ENCODE measurements around the gene SNRK.

Gene SNRK

DNA sequence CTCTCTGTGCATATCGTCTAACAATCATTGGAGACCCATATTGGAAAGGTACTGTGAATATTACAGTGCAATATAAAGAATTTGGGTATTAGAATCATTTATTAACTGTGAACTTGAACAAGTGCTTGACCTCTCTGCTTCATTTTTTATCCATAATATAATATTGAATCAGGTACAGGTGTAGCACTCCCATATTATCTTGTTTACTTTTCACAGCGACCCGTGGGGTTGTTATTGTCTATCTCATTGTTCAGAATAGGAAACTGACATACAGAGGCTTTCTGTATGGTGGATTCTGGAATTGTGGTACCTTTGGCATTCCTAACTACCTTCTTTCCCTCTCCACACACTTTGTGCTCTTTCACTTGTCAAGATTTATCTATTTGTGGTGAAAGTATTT lies 17.8 kb downstream of the SNRK start:
- FAIRE-seq: no peak
- no peak for DNase-seq (ENCODE audit: insufficient read length, low spot score)

GRCh38 chr3:43307226-43307625 lies 20.9 kb downstream of the SNRK start:
- DNase-seq (ENCODE audit: insufficient read length, low spot score): no peak

DNA sequence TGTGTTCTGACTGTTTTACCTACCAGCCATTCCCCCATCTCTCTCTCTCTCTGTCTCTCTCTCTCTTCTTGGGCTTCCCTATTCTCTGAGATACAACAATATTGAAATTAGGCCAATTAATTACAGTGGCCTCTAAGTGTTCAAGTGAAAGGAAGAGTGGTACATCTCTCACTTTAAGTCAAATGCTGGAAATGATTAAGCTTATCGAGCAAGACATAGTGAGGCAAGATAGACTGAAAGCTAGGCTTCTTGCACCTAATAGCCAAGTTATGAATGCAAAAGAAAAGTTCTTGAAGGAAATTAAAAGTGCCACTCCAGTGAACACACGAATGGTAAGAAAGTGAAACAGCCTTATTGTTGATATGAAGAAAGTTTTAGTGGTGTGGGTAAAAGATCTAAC lies 21.3 kb downstream of the SNRK start:
- no peak for DNase-seq (ENCODE audit: insufficient read length, low spot score)
- no peak for FAIRE-seq

More at GRCh38 chr3:43307226-43307625, 20.9 kb downstream of the SNRK start:
- no peak for FAIRE-seq

GRCh38 chr3:43309372-43310305 lies 23.3 kb downstream of the SNRK start:
- no peak for FAIRE-seq
- DNase-seq (ENCODE audit: insufficient read length, low spot score): no peak

DNA sequence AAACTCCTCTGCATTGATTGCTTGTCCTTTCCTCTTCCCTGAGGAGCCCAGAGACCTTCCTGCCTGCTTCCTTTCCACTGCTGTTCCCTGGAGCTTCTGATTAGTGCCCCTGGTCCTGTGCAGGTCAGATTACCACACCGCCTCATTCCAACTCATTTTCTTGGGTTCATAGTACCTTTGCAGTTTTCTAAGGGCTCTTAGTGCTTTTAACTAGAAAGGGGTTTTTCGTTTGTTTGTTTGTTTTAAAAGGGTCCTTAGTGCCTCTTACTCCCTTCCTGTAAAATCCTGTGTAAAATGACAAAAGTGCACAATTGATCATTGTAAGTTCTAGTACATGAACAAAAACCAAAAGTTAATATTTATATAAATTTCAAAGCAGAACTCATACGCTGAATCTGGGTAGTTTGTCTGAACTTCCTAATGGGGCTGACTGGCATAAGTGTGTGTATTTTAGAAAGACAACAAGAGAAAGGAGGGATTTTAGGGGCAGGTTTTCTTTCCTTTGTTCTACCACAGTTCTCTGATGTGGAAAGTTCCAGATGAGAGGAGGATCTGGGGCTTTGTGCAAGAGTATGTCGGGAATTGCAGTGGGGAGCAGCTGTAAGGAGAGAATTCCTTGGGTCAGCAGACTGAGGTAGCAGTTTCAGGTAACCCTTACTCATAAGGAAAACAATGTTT lies 30.6 kb downstream of the SNRK start:
- FAIRE-seq: no peak
- DNase-seq (ENCODE audit: insufficient read length, low spot score): no peak

GRCh38 chr3:43317461-43318316 lies 31.3 kb downstream of the SNRK start:
- DNase-seq (ENCODE audit: insufficient read length, low spot score) (no peak), FAIRE-seq (no peak)

DNA sequence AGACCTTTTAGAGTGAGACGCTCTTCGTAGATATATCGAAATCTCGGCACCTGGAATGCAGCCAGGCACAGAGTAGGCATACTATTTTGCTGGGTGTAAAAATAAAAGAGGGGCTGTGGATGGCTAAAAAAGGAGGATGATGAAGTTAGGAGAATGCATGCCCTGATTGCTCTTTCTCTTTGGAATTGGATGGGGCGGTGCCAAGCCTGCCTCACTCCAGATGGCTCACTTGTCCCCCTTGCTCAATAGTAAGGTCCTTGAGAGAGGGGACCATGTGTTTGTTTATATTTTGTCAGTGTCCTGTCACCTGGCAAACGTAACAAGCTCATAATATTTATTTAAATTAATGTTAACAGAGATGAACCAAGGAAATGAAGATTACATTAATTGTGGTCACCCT lies 33.0 kb downstream of the SNRK start:
- DNase-seq (ENCODE audit: insufficient read length, low spot score) (no peak), FAIRE-seq (no peak)

GRCh38 chr3:43319794-43320193 lies 33.5 kb downstream of the SNRK start:
- FAIRE-seq (no peak), DNase-seq (ENCODE audit: insufficient read length, low spot score) (no peak)

DNA sequence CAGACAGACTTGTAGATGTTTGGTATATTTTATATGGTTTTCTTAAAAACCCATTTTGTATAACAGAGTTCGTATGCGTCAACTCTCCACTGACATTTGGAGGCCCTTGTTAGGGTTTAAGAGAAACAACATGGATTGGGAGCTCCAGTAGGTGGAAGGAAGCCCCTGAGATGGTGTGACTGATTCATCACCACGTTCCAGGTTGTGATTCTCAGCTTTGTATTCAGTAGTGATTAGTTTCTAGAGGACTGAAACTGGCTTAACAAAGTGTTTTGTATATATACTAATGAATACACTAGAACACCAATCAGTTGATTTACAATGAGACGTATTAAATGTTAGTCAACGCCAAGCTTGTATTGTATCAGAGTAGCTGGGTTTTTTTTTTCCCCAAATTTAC lies 33.9 kb downstream of the SNRK start:
- FAIRE-seq: no peak
- DNase-seq (ENCODE audit: insufficient read length, low spot score): no peak

GRCh38 chr3:43323541-43323940 lies 37.2 kb downstream of the SNRK start:
- FAIRE-seq (no peak), DNase-seq (ENCODE audit: insufficient read length, low spot score) (no peak)

GRCh38 chr3:43326891-43327581 lies 40.7 kb downstream of the SNRK start:
- FAIRE-seq (no peak), DNase-seq (ENCODE audit: insufficient read length, low spot score) (no peak)

GRCh38 chr3:43327582-43327979 lies 41.2 kb downstream of the SNRK start:
- no peak for FAIRE-seq
- no peak for DNase-seq (ENCODE audit: insufficient read length, low spot score)

DNA sequence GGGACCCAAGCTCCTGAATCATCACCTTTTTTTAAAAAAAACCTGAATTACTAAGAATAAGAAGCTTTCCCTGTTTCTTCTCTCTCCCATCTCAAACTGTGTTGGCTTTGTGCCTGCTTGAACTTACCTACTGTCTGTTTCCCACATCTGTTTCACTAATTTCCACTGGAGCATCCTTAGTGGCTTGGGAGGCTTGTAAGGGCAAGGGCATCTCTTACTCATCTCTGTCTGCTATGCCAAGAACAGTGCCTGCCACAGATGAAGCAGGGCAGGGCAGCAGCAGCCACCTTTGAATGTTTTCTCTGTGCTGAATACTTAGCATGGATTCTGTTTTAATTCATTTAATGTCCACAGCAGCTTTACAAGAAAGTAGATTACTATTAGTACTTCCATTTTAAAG lies 42.3 kb downstream of the SNRK start:
- DNase-seq (ENCODE audit: insufficient read length, low spot score): no peak
- FAIRE-seq: no peak

GRCh38 chr3:43330981-43331380 lies 44.6 kb downstream of the SNRK start:
- FAIRE-seq: no peak

DNA sequence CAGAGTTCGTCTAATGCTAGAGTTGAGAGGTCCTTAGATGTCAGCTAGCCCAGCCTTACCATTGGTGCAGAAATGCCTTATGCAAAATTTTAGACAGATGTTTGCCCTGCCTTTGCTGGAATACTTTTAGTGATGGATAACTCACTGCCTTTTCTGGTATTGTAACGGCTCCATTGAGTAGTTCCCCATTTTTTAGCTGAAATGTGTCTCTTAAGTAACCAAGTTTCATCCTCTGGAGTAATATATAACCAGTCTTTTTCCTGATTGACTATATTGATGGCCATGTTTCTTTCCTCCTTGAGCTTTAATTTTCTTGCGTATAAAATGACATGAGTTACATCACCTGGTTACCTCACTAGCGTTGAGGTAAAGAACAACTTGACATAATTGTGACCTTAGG lies 45.0 kb downstream of the SNRK start:
- FAIRE-seq: no peak
- DNase-seq (ENCODE audit: insufficient read length, low spot score): no peak

More at GRCh38 chr3:43330981-43331380, 44.6 kb downstream of the SNRK start:
- no peak for DNase-seq (ENCODE audit: insufficient read length, low spot score)

- DNase-seq (ENCODE audit: insufficient read length, low spot score) (no peak), FAIRE-seq (no peak)
Observed at GRCh38 chr3:43334976-43335375, 48.6 kb downstream of the SNRK start.

GRCh38 chr3:43335799-43336198 lies 49.5 kb downstream of the SNRK start:
- DNase-seq (ENCODE audit: insufficient read length, low spot score) (no peak), FAIRE-seq (no peak)

DNA sequence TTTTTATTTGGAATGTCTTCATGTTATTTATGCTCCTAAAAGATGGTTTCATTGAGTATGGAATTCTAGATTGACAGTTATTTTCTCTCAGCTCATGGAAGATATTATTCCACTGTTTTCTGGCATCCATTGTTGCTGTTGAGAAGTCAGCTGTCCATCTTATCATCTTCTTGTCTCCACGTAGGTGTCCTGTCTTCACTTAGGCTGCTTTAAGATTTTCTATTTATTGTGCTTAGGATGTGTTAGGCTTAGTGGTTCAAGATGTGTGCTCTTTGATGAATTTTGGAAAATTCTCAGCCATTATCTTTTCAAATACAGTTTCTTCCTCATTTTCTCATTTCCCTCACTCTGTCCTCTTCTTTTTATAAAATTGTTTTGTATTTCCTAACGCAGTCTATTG lies 52.0 kb downstream of the SNRK start:
- DNase-seq (ENCODE audit: insufficient read length, low spot score) (no peak), FAIRE-seq (no peak)

DNA sequence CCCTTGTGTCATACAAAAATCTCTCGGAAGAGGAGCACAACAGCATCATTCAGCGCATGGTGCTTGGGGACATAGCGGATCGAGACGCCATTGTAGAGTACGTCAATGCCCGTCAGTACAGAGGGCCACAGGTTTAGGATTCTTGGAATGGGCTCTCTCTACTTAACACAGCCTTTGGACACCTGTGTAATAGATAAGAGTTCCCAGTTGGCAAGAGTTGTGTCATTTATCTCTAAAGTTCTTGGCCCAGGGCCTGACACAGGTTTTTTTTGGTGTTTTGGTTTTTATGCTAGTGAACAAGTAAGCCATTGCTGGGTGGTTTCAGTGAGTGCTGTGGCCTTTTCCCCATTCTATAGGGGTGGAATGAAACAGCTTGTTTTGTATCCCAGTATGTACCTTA lies 54.1 kb downstream of the SNRK start:
- DNase-seq (ENCODE audit: insufficient read length, low spot score): no peak
- no peak for FAIRE-seq

DNA sequence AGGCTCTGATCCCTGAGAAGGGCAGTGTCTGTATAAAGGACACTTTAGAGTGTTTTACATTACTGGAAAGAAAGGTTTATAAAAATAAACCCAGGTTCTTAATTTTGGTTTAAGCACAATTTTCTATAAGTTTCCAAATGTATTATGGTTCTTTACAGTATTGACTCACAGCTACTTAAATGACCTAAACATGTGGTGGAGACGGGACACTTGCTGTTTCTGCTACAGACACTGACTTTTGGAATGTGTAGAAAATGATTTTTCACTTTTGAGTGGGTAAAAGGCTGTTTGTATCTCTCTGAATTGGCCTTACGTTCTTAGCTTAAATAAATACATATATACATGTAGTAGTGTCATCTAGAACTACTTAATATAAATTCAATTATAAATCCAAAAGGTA lies 55.4 kb downstream of the SNRK start:
- no peak for DNase-seq (ENCODE audit: insufficient read length, low spot score)
- FAIRE-seq: no peak

- FAIRE-seq: no peak
- no peak for DNase-seq (ENCODE audit: insufficient read length, low spot score)
Observed at GRCh38 chr3:43343185-43343584, 56.8 kb downstream of the SNRK start.
